Hypothalamus (tissue), 51 donors: ENCODE results near the gene EPN2.

ENCODE experiments used
- DNase-seq, 51 donors: peaks; one replicate each; lab custom pipeline; 2025; lab: John Stamatoyannopoulos, UW

Gene EPN2

GRCh38 chr17:19288453-19288852 lies 51.3 kb downstream of the EPN2 start:
- no peak for DNase-seq

GRCh38 chr17:19290066-19290705 lies 53.0 kb downstream of the EPN2 start:
- DNase-seq = no peak

- DNase-seq = no peak
Observed at GRCh38 chr17:19291646-19292376, 54.6 kb downstream of the EPN2 start.

- DNase-seq = no peak
Observed at GRCh38 chr17:19292377-19292711, 55.2 kb downstream of the EPN2 start.

GRCh38 chr17:19294443-19294842 lies 57.3 kb downstream of the EPN2 start:
- DNase-seq = no peak

- no peak for DNase-seq
Observed at GRCh38 chr17:19295473-19296135, 58.4 kb downstream of the EPN2 start.

- DNase-seq = no peak
Observed at GRCh38 chr17:19296786-19297778, 59.9 kb downstream of the EPN2 start.

GRCh38 chr17:19298569-19299213 lies 61.5 kb downstream of the EPN2 start:
- no peak for DNase-seq

GRCh38 chr17:19299214-19299747 lies 62.1 kb downstream of the EPN2 start:
- DNase-seq = no peak

- DNase-seq = no peak
Observed at GRCh38 chr17:19299866-19300265, 62.7 kb downstream of the EPN2 start.

GRCh38 chr17:19301274-19301951 lies 64.2 kb downstream of the EPN2 start:
- DNase-seq = no peak

GRCh38 chr17:19301973-19302372 lies 64.8 kb downstream of the EPN2 start:
- DNase-seq = no peak

GRCh38 chr17:19302791-19303331 lies 65.7 kb downstream of the EPN2 start:
- DNase-seq = no peak

- DNase-seq = no peak
Observed at GRCh38 chr17:19303367-19303776, 66.2 kb downstream of the EPN2 start.

- peak in 18 of 51 donors; percentile 17 to 64 (median 45) for DNase-seq
Observed at GRCh38 chr17:19304209-19304608, 67.0 kb downstream of the EPN2 start.

- no peak for DNase-seq
Observed at GRCh38 chr17:19304751-19305150, 67.6 kb downstream of the EPN2 start.

- DNase-seq = no peak
Observed at GRCh38 chr17:19305256-19305655, 68.1 kb downstream of the EPN2 start.

GRCh38 chr17:19305761-19306159 lies 68.6 kb downstream of the EPN2 start:
- DNase-seq = no peak
